GM11168 (cell line): Measurements from ENCODE around the gene ZER1.

Experiments used
- in situ Hi-C: fragments of 300-500 bp; cut with MboI; formaldehyde crosslinking; loops from one replicate; pipeline ENCODE4 v1.12.0; 2022; ENCODE audit warnings: low sequenced_read_pairs; ENCODE audit not compliant: unreplicated experiment

ZER1 gene

DNA sequence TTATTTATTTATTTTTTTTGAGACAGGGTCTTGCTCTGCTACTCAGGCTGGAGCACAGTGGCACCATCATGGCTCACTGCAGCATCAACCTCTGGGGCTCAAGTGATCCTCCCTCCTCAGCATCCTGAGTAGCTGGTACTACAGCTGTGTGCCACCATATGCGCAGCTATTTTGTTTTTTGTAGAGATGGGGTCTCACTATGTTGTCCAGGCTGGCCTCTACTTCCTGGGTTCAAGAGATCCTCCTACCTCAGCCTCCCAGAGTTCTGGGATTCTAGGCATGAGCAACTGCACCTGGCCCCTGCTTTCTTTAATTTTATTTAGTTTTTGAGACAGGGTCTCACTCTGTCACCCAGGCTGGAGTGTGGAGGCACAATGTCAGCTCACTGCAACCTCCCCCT, 28.3 kb downstream of the ZER1 start:
- in situ Hi-C loops, result no loop called here

DNA sequence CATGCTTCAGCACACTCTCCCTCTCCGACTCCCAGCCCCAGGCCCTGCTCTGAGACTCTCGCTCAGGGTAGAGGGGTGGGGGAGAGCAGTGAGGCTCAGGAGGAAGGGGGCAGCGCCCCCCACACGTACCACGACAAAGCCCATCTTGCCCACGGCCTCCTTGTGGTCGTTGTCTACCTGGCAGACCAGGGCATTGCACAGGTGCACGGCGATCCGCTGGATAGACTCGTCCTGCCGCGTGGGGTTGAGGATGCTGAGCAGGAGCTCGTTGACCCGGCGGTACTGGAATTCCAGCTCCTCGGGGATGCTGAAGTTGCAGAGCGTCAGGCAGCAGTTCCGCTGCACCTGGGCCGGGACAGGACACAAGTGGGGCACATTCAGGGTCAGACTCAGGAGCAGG, 29.3 kb downstream of the ZER1 start:
- in situ Hi-C loops, result no loop called here

DNA sequence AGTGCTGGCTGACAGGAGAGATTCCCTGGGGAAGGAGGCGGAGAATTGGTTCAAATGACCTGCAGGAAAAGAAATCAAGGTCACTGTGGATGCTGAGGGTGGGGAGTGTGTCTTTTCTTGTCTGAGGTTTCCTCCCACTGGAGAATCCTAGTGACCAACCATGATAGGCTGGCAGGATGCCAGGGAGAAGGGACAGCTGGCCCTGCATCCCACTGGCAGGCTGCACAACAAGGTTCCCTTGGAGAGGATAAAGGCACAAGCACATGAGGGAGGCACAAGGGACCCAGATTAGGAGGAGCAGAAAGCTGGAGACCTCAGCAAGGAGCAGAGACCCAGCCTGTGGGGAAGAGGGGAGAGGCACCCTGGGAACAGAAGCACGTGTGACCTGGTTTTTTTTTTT, 36.4 kb downstream of the ZER1 start:
- in situ Hi-C loops, result no loop called here

DNA sequence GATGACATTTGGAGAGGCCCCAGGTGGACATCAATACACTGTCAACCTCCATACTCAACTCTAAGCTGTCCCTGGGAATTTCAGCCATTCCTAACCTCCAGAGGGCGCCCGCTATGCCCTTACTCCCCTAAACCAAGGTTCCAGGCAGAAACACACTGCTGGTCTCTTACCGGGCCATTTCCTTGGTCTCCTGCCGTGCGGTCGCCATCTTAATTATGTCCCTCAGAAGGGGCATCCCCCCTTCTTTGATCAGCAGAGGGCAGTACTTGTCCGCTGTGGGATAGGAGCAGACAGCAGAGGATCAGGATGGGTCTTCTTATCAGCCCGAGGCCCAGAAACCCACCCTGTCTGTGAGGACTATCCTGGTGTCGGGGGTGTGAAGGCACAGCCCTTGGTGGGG, 38.5 kb downstream of the ZER1 start:
- in situ Hi-C loops, result no loop called here

DNA sequence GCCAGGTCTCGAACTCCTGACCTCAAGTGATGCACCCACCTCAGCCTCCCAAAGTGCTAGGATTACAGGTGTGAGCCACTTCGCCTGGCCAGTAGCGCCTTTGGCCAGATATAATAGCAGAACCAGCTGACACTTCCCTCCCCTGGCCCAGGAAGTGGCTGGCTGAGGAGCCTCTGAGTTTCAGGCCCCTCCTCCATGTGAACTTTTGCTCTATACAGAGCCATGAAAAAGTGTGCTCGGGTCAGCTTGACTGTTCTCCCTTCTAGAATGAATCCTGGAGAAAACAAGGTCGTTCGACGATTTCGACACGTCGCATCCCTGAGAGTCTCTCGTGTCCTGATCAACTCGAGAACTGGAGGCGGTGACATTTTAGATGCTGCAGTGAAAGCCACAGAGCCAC, 39.2 kb downstream of the ZER1 start:
- in situ Hi-C loops, result no loop called here

DNA sequence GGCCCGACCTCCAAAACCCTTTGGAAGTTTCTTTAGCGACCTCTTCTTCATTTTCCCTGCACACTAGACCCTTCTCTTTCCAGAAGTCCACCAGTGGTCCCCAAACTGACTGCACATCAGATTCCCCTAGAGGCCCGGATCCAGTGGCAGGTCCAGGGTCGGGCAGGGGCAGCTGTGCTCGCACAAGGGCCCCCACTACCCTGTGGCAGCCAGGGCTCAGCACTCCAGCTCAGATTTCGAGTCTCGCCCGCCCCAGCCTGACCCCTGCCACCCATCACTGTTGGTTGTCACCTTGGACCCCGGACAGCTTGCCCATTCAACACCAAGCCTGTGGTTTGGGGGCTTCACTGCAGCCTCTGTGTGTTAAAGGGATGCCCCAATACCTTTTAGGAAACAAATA, 40.0 kb downstream of the ZER1 start:
- in situ Hi-C loops, result no loop called here

DNA sequence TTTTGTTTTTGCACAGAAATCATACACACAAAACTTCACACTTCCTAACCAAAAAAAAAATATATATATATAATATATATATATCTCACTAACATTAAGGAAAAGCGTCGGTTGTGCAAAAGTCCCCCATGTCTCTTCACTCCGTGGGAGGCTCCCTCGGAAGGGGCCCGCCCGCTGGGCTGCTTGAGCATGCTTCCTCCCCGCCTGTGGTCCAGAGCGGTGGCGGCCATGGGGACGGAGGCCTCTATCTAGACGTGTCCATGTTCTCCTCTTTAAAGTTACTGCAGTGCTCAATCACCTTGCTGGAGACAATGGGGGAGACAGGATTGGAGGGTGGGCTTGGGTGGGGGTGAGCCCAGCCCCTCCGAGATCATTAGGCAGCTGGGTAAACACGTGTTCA, 40.6 kb downstream of the ZER1 start:
- in situ Hi-C loops, result no loop called here

DNA sequence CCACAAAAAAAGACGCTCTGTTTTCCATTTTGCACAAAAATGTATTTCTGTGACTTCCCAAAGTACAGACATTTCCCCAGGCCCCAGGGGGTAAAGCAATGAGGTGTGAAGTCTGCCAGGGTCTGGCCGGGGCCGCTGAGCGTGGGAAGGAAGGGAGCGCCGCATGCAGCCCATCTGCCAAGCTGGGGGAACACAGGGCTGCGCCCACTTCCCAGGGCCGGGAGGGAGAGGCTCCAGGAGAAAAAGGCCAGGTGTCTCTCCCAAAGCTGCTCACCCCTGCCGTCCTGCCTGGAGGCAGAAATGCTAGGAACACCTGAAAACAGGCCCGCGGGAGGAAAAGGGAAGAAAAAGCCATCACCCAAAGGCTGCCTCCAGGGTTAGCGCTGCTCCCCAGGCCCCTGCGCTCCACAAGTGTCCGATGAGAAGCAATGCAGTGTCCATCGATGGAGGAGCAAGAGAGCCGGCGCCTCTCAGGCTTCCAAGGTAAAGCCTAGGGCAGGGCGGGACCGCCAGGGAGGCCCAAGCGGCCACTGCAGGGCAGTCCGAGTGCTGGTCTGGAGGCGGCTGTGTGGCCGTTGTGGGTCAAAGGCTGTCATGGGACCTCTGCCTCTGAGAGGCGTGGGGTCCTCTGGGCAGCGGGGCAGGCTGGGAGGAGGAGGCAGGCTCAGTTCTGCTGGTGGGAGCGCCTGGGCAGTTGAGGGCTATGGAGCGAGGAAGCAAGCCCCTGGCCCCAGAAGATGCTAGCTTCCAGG, 41.8 kb downstream of the ZER1 start:
- in situ Hi-C loops, result no loop called here

DNA sequence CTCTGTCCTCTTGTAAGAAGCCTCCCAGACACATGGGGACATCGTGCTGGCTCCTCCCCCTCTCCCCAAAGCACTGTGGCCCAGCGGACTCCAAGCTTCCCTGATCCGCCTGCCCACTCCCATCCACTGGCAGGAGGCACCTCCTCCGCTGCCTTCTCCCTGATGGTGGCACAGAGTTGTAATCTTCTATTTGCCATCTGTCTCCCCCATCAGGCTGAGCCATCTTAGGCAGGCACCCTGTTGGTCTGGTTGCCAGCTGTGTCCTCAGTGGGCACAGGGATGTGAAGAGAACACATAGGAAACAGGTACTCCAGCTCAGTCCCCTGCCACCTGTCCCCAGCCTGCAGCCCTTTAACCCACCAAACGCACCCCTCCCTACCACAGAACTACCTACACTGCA, 42.4 kb downstream of the ZER1 start:
- in situ Hi-C loops, result no loop called here

DNA sequence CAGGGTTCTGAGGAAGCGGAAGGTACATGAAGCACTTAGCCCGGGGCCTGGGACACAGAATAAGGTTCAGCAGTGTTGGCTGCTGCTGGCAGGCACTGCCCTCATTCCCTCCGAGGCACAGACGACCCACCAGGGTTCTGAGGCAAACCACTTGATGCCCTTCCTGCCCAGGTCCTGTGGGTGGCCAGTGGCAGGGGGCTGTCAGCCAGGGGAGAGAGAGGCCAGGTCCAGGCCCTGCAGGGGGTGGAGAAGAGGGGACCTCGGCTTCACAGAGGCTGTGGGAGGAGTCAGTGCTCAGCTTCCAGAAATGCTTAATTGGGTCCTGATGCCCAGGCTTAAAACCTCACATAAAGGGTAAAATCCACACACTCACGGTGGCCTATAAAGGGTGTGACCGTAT, 43.4 kb downstream of the ZER1 start:
- in situ Hi-C loops, result no loop called here

DNA sequence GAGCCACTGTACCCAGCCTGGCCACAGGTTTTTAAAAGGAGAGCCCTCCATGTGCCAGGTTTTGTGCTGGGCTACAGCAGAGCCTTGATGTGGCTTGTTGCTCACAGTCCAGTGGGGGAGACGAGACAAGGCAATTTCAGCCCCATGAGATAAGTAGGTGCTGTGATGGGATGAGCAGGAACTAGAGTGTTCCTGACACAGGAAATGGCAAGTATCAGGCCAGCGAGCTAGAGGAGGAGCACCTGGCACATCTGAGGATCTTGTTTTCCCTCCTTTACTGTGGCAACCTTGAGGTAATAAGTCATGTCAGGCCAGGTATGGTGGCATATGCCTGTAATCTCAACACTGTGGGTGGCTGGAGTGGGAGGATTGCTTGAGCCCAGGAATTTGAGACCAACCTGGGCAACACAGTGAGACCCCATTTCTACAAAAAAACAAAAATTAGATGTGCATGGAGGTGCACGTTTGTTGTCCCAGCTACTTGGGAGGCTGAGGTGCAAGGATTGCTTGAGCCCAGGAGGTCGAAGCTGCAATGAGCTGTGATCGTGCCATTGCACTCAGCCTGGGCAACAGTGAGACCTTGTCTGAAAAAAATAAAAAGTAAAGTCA, 44.0 kb downstream of the ZER1 start:
- in situ Hi-C loops, result no loop called here

DNA sequence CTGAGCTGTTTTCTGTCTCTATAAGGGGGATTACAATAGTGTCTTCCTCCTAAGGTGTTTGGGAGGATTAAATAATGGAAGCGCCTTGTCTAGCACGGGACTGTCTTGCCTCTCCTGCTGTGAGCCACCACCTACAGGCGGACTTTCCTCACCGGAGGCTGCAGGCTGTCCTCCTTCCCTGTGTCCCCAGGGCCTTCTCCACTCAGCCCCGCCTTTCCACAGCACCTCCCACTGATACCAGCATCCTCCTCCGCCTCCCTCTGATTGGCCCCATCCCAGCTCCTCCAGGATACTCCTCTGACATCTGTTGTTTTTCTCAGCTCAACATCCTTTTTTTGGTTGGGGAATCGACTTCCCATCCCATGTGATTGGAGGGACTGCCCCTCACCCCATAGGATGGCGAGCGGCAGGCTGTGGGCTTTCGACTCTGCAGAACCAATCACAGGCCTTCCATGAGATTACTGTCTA, 46.9 kb downstream of the ZER1 start:
- in situ Hi-C loops, result no loop called here

DNA sequence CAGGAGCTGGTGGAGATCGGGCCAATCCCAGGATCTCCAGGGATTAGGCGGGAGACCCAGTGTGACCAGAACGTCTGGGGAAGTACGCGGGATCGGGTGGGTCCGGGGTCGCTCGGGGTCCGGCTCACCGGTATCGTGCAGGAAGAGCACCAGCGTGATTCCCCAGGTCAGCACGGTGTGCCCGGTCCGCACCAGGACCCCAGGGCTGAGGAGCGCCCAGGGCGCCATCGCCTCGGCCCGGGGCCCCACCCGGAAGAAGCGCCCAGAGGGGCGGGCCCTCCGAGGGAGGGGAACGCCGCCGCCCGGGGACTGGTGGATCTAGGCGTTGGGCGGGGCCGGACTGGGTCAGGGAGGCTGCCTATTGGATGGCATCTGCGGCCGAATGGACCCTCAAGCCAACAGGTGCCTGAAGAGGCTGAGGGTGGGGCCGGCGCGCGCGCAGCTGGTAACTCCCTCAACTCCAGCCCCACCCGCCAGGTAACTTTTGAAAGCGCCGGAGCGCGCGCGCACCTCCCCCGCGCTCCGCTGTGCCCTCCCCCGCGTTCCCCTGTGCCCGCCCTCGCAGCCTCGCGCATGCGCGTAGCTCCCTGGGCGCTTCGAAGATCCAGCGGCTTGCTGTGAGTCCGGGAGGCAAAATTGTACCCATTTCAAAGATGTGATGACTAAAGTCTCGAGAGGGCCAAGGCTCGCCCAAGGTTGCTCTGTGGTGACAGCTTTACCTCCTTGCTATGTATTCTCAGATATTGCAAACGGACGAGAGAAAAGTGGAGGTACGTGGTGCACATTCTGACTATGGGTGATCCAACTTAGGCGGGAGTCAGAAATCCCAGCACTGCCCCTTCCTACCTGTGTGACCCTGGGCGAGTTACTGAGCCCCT, 47.6 kb downstream of the ZER1 start, which contains the start of gene ZDHHC12:
Gene ZDHHC12, minus strand, starts transcription at position 262 of the 878 bp plus-strand sequence. Its CDS starts 34 bp downstream, at position 228.
- in situ Hi-C loops, result no loop called here

DNA sequence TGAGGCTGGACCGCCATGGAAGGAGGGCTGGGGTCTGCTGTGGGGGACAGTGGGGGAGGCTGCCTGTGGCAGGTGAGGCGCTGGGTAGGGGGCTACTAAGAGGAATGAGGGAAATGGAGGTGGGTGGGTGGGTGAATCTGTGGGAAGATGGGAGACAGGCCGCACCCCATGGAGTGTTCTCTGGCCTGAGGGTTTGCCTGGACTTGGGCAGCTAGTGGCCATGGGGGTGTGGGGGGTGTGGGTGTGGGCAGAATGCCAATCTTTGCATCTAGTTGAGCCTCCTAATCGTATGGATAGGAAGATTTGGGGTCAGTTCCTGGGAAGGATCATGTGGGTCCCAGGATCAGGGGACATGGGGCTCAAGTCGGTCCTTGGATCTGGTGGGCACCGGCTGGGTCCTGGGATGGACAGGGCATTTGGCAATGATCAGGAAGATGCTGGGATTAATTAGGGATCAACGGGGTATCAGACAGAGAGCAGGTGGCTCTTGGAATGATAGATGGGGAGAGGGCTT, 48.3 kb downstream of the ZER1 start:
- in situ Hi-C loops, result no loop called here

DNA sequence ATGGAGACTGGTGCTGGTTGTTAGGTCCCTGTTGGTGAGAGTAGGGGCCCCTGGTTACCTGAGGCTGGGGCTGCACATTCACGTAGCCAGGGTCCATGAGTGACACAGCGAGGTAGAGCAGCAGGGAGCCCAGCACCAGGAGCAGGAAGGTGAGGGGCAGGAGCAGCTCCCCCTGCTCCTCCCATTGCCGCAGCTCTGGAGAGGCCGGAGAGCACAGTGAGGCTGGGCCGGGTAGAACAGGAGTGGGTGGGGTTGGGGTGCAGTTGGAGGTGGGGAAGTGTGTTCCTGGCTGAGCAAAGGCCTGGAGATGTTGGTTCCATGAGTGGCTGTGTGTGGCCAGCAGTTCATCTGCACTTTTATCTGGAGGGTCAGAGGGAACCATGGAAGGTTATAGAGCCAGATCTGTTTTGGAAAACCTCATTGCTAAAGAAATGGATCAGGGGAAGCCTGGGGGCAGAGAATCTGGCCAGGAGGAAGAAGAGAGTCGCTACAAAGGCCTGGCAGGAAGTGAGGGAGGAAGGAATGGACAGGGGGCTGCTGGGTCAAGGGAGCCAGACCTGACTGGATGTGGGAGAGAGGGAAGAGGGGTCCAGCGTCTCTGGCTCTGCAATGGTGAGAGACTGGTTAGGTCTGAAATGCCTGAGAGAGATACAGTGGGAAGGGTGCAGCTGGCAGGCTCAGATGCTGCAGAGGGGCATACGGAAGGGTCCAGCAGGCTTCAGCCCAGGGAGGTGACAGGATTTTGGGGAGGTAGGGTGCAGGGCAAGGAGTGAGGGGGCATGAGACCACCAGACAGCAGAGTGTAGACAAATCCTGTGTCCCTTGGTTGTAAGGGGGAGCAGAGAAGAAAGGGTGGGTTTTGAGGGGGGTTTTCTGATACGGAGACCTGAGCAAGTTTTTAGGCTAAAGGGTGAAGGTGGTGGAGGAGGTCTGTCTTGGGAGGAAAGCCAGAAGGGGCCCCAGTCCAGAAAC, 49.1 kb downstream of the ZER1 start:
- in situ Hi-C loops, result no loop called here

DNA sequence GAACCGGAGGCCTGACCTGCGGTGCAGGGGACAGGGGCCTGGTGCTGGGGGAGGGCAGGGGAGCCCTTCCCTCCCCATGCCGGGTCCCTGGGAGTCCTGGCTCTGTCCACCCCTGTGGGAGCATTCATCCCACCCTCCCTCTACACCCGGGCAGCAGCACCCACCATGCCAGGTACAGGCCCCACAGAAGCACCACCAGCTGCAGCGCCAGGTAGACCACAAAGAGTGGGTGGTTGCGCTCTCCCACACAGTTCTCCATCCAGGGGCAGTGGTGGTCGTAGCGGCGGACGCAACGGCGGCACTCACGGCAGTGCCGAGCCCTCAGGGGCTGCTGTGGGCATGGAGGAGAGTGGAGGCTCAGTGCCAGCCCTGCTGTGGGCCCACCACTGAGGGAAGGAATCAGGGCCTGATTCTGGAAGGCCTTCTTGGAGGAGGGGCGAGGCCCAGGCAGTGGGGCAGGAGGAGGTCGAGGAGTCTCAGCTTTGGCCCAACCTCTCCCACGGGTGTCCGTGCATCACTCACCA, 50.2 kb downstream of the ZER1 start:
- in situ Hi-C loops, result no loop called here

DNA sequence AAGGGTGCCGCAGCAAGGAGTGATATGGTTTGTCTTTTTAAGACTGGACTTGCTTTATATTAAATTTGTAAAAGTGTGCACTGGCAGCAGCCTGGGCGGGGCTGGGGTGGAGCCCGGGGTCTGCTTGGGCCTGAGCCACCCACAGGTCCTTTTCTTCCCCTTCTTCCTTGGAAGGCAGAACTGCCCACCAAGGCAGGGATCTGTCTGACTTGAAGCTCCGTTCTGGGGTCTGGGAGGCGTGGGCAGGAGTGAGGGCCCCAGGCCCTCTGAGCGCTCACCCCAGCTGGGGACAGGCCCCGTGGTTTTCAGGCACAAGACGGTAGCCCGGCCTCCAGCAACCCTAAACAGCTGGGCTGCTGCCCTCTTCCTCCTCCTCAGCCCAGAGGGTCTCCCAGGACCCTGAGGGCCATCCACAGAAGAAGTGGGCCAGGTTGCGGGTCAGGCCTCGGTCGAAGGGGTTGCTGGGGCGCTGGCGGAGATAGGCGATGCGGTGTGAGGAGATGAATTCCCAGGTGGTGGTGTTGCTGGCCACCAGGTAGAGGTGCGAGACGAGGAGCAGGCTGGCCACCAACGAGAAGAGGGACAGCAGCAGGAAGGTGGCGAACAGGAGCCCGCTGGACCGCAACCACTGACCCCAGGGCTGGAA, 50.8 kb downstream of the ZER1 start:
- in situ Hi-C loops, result no loop called here

DNA sequence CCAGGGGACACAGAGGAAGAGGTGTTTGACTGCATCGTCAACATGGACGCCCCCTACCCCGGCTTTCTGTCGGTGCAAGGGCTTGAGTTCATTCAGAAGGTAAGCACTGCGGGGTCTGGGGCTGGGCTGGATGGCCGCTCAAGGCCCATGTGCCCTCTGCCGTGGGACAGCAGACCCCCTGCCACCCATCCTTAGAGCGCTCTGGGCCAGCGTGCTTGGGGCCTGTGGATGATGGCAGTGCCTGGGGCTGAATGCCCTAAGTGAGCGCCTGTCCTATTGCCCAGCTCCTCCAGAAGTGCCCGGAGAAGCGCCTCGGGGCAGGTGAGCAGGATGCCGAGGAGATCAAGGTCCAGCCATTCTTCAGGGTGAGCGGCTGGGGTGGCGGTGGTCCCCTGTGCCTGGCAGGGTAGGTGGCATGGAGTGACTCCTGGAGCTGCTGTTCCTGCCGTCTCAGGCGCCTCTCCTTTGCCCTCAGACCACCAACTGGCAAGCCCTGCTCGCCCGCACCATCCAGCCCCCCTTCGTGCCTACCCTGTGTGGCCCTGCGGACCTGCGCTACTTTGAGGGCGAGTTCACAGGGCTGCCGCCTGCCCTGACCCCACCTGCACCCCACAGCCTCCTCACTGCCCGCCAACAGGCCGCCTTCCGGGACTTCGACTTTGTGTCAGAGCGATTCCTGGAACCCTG, 51.7 kb downstream of the ZER1 start:
- in situ Hi-C loops, result no loop called here
